ENCODE results near the gene LHX6. TPM values are rescaled to one million over a fixed set of nuclear protein-coding genes. Genes with fewer than 3 reads are reported as not detected.

LHX6 gene
- total and polyA plus RNA-seq, 2 of the 4 experiments (the other 2 are of a cell fraction): under 0.01 to 0.05 TPM

DNA sequence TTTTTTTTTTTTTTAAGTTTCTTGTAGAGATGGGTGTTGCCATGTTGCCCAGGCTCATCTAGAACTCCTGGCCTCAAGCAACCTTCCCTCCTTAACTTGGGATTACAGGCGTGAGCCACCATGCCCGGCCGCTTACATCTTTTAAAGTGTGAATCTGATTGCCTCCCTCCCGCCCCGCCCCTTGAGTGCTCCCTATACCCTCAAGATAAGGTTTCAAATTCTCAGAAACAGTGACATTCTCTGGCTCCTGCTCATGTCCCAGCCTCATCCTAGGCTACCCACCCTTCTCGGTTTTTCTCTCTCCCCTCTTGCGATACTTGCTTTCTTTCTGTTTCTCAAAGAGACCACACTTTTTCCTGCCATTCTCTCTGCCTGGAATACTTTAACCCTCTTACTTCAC is 56.6 kb downstream of the LHX6 start:
- intact Hi-C loops (cut with micrococcal nuclease) (no loop called here), in situ Hi-C loops (cut with MboI; ENCODE audit: low sequenced_read_pairs) (no loop called here), dilution Hi-C loops (cut with HindIII; ENCODE audit: low sequenced_read_pairs, unreplicated experiment) (no loop called here)
- ChIA-PET CTCF (no interaction called here), POLR2A (ENCODE audit: unreplicated experiment) (no interaction called here)
- Histone ChIP-seq H3K56ac (ENCODE audit: extremely low read depth, insufficient read depth, low read length) (no peak overlapping the region), H3K4ac (ENCODE audit: low read depth, low read length) (no peak overlapping the region), H3K4me2 (ENCODE audit: low read depth, low read length) (no peak overlapping the region), H3K14ac (replicated peaks; ENCODE audit: low read depth, low read length) (no peak overlapping the region), H4K91ac (ENCODE audit: insufficient read depth, low read depth, low read length) (no peak overlapping the region), H4K8ac (ENCODE audit: low read depth in 2 of 2, low read length in 2 of 2) (no peak overlapping the region), H3K18ac (ENCODE audit: low read depth, low read length) (no peak overlapping the region), H2BK120ac (ENCODE audit: low read depth, low read length) (no peak overlapping the region), H3K9me1 (ENCODE audit: insufficient read depth, low read length) (no peaks in the 10 kb centered on the region), H2AFZ (replicated peaks; ENCODE audit: low read length, poor library complexity) (no peak overlapping the region), H3K79me1 (ENCODE audit: low read depth in 1 of 2, low read length in 2 of 2) (no peaks in the 10 kb centered on the region), H3K23ac (ENCODE audit: low read depth, low read length) (no peak overlapping the region), H2BK20ac (ENCODE audit: low read depth, low read length) (no peak overlapping the region), H3K4me1 (ENCODE audit: control insufficient read depth, insufficient read depth, low read length) (no peaks in the 10 kb centered on the region), H4K20me1 (ENCODE audit: insufficient read depth, low read length) (no peaks in the 10 kb centered on the region), H3K4me3 (ENCODE audit: insufficient read depth, low read depth, low read length) (no peak overlapping the region), H2BK5ac (ENCODE audit: low read depth, low read length, poor library complexity, severe bottlenecking) (no peak overlapping the region), H2AK5ac (ENCODE audit: low read depth, low read length) (no peak overlapping the region), H3K9ac (ENCODE audit: low read depth, low read length) (no peak overlapping the region), H3K27me3 (ENCODE audit: control insufficient read depth, insufficient read depth, low read length) (peaks cover 45% of the 10 kb centered on the region), H3K27ac (ENCODE audit: insufficient read depth, low read length) (no peak overlapping the region), H3K36me3 (ENCODE audit: control insufficient read depth, insufficient read depth, low read length) (no peaks in the 10 kb centered on the region), H3K9me3 (ENCODE audit: control insufficient read depth, insufficient read depth, low read length) (no peaks in the 10 kb centered on the region), H2BK15ac (ENCODE audit: low read depth, low read length) (no peak overlapping the region), H4K5ac (ENCODE audit: low read depth, low read length) (no peak overlapping the region), H2AK9ac (replicated peaks; ENCODE audit: low read depth, low read length, poor library complexity) (no peak overlapping the region)
- no peak for ATAC-seq (ENCODE audit: low read depth)
- BruUV-seq (replicated peaks): no TSS peak
- TF ChIP-seq RAD21 (IDR thresholded peaks at IDR 0.05; ENCODE audit: low read length) (no peak), RFX5 (IDR thresholded peaks at IDR 0.05; ENCODE audit: low read depth, low read length) (no peak), SMC3 (IDR thresholded peaks at IDR 0.05; ENCODE audit: low read depth, low read length) (no peak)
- WGBS, 2 experiments (ENCODE audit: extremely low coverage in 2 of 2, insufficient read length in 1 of 2): 66% methylated on average over 6 of the region's 7 CpGs; no CpG with 5 or more reads in 1 of the 2 experiments
- DNase-seq: no peak
